ENCODE measurements around the gene CNMD.

The CNMD gene

DNA sequence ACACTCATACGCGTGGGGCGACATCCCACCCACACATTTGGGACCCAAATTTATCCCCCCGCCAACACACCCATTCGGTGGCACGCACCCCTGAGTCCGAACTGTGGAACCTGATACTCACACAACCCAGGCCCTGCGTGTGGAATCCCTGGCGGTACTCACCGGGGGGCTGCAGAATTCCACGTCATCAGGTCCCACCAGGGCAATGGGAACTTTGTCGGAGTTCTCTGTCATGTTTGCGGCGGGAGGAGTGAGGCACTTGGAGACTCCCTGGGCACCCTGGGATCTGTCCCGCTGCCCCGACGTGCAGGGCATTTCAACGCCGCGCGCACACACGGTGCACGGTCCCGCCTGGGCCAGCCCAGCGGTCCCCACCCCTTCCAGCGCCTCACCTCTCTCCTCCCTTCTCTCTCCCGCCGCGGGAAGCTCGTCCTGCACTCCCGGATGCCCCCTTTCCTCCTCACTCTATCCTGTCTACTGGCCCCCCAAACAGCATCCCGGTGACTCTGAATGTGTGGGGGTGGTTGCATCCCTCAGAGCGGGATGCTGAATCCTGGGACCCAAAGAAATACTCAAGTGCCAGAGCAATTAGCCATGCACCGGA lies at the start of gene CNMD:
TSS of gene CNMD (minus strand) at position 353 of the 604 bp plus-strand sequence. CDS start at position 234, 119 bp downstream.
- DNase-seq: peak in 5 of 56 donors; percentile 16 to 54 (median 19)

- no peak for DNase-seq
These were observed 48.4 kb upstream of the CNMD start for GRCh38 chr13:52788011-52788410.

DNA sequence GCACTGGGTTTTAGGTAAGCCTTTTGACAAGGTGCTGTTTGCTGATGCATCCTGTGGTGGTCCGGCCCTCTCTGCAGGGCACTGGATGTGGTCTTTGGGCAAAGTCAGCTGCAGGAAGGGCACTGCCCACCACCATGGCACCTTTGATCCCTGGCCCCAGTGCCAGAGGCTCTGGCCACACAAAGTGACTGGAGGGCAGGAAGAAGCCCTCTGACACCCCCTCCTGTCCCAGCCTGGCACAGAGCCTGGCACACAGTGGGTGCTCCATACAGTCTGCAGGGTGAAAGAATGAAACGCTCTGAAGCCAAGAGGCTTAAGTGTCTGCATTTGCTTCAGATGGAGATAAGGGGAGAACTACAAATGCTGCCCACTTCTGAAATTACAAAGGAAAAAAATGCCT lies 47.6 kb upstream of the CNMD start:
- DNase-seq: peak in 9 of 56 donors; percentile 3 to 47 (median 19)

DNA sequence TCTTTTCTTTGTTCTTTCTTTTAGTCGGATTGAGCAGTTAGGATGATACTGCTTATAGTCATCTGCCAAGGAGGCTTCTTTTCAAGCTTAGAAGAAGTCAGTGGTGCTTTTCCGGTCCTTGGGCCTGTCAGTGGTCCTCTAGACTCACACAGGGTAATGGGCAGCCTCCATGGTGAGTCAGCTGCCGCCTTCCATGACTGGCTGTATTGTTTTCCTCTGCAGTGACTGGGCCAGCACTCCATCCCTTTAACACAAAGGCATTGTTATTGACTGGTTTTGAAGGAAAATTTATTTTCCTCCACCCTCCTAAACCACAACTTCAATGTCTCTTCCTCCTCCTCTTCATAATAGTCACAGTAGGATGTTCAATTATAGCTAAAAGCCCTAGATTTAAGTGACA lies 47.1 kb upstream of the CNMD start:
- DNase-seq: peak in 50 of 56 donors; percentile 5 to 83 (median 55)

DNA sequence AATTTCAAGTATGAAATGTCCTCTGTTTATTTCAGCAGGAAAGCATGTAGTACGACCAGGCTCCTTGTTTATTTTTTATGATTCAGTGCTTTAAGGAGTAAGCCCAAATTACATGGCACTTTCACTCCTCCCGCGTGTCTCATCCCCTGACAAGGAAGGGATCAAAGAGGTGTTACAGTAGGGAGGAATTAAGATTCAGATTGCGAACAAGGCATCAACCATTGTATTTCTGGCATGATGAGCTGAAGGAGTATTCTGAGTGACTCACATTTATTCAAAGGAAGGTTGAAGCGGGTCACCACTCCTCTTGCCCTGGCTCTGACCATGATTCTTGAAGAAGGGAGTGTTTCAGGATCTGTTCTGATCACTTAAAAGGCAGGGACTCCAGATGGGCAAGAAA lies 46.1 kb upstream of the CNMD start:
- DNase-seq: peak in 11 of 56 donors; percentile 6 to 46 (median 15)

DNA sequence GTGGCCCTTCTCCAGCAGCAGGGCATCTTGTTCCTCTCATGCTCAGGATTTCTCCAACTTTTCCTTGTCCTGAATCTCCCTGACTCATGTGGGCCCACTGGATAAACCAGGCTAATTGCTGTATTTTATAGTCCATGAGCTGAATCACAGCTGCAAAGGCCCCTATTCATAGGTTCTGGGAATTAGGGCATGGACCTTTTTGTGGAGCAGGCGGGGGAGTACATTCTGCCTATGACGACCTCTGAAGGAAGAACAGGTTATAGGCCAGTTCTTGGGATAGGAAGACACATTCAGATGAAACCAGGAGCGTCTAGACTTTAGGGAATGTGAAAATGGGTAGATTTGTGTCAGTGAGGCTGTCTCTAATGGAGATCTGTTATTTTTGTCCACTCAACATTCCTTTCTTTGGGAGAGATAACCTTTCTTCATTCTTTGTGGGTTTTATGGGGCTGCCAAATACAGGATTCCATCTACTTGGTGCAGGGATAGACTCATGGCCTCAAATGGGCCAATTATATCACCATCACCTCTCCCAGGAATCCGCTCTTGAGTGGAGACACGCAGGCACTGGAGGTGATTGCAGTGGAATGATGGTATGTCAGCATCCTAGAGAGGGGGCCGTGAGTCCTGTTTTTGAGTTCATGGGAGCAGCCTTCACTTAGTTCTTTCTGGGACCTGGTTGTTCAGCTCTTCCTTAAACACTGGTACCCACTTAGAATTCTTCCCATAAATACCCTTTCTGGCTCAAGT lies 45.1 kb upstream of the CNMD start:
- no peak for DNase-seq

DNA sequence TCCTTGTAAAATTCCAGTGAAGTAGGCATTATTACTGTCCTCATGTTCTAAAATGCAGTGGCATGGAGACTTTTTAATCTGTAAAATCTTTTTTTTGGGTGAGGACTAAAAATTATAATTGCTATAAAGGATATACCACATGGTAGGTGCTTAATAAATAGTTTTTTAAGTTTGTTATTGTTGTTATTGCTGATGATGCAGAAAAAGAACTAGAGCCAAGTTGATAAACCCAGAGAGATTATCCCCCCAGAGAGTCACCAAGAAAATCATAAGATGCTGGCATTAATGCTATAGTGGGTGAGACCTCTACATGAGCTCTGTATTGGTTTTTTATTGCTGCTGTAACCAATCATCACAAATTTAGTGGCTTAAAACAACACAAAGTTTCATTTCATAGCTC lies 44.3 kb upstream of the CNMD start:
- no peak for DNase-seq

- DNase-seq: peak in 7 of 56 donors; percentile 4 to 19 (median 10)
These were observed 43.1 kb upstream of the CNMD start for GRCh38 chr13:52782471-52783448.

DNA sequence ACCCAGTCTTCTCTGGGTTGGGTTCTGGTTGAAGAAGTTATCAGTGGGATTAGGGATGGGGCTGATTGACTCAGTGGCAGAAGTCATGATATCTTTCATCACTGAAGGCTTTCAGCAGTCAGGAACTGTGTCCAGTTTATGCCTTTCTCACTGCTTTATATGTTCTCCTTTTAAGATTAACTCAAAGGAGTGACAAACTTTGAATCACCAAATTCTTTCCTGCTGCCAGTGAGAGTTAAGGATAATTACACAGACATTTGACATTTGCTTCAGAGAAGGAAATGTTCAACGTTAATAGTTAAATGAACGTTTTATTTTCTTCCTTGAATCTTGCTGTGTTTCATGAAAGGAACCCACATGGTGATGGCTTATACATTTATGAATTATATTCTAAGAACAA lies 41.0 kb upstream of the CNMD start:
- no peak for DNase-seq

DNA sequence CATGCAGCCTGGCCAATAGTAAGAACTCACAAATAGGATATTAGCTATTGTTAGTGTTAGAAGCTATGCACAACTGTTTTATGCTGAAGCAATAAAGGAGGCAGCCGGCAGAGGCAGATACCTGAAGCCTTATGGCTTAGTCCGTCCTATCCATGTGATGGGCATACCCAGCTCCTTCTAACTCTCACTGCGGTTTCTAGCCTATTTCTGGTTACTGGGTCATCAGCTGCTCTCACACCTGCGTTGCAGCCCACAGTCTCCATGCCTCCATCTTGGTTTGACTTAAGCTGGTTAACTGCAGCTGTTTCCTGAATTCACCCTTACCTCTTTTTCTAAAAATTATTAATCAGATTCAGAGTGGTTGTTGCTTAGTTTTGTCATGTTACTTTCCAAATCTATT lies 40.5 kb upstream of the CNMD start:
- DNase-seq: no peak

DNA sequence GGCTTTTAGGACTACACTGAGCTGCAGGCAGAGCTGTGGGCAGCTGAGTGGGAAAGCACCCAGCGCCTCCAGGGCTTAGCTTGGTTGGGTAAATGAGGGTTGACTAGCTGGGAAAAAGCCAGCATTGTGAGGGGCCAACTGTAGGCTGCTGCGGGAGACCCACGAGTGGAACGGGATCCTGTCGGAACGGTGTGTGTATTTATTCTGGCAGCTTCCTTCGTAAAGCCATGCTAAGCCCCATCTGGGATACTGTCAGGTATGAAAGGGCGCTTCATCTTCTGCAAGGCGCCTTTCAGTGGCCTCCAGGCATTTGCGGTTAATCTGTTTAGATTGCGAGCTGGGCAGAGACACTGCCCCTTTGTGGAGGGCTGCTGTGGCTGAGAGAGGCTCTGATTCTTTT lies 39.5 kb upstream of the CNMD start:
- peak in 17 of 56 donors; percentile 5 to 52 (median 28) for DNase-seq

DNA sequence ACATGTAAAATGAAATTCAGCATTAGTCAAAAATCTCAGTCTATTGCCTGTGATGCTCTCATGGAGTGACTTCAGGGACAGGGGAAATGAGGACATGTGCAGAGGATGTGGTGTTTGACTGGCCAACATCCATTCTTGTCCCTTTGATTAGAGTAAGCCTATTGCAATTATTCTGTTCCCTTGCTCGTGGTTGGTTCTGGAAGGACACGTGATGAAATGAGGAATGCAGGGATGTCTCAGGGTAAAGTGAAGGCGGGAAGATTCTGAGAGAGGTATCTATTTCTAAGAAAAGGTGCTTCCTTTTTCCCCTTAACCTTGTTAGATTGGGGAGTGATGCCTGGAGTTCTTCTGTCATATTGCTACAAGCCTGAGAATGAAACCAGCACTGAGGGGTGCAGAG lies 37.1 kb upstream of the CNMD start:
- DNase-seq: no peak

- no peak for DNase-seq
These were observed 35.9 kb upstream of the CNMD start for GRCh38 chr13:52775511-52775910.

- DNase-seq: no peak
These were observed 28.4 kb upstream of the CNMD start for GRCh38 chr13:52767949-52768516.

DNA sequence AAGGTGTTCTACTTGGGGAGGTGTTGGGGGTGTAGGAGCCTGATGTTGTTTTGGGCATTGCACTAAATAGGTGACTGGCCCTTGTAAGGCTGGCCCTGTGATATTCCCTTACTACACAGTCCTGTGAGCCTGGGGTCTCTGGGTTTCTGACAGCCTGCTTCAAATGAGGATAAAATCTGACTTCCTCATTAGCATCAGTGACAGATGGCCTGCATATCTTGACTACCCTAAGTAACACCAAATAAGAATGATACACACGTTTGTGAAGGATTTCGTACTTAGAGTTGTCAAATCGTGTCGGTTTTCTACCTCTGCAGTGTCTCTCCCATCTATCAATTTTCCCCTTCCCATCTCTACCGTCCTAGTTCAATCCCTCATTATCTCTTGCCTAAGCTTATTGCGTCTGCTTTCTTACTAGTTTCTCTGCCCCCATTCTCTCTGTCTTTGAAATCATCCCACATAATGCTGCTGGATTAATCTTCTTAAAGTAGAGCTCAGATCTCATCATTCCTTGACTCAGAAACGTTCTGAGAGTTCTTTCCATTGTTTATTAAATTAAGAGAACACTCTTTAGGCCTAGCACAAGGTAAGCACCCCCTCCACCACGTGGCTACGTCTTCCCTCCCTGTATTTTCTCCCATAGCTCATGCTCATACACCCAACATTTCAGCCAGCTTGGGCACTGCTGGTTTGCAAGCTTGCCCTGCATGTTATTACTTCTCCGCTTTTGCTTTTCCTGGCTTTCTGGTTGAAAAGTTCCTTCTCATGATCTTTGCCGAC lies 26.2 kb upstream of the CNMD start:
- peak in 15 of 56 donors; percentile 4 to 46 (median 20) for DNase-seq

GRCh38 chr13:52760077-52760476 lies 20.5 kb upstream of the CNMD start:
- DNase-seq: no peak

DNA sequence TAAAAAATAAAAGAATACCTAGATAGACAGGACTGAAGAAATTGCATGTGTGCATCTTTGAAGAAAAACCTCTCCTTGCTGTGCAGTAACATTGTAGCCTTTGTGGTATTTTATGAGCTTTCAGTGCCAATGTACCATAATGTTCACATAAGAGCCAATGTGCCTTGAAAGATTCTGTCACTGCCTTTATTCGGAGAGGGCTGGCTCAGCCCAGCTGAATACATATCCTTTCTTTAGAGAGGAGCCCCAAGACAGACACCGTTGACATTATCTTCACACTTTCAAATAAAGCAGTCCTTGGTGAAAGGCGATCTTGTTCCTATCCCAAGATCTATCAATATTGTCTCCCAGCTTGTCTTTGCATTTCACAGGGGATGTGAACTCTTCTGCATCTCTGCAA lies 18.5 kb upstream of the CNMD start:
- DNase-seq: no peak

GRCh38 chr13:52751196-52751595 lies 11.6 kb upstream of the CNMD start:
- DNase-seq: no peak

- no peak for DNase-seq
These were observed 11.1 kb upstream of the CNMD start for GRCh38 chr13:52750713-52751112.

- DNase-seq: no peak
These were observed 9.8 kb upstream of the CNMD start for GRCh38 chr13:52749419-52749818.

- DNase-seq: no peak
These were observed 6.5 kb upstream of the CNMD start for GRCh38 chr13:52746141-52746540.

All from nucleus accumbens (tissue), 56 donors.